ENCODE measurements around the gene OR9A4.

OR9A4 gene

GRCh38 chr7:141916099-141916498, at the start of gene OR9A4:
Gene OR9A4, plus strand, starts transcription at chr7:141916399. Its CDS starts 2,477 bp downstream, at chr7:141918876.
- TF ChIP-seq CTCF (IDR thresholded peaks at IDR 0.05; ENCODE audit: low read depth, low read length), result no peak
- no peak within 1 kb of the TSS for H3K4me3 ChIP-seq (ENCODE audit: low read depth, low read length)

- TF ChIP-seq CTCF (IDR thresholded peaks at IDR 0.05; ENCODE audit: low read depth, low read length), result no peak
- no peak overlapping the region for H3K4me3 ChIP-seq (ENCODE audit: low read depth, low read length)
Observed at GRCh38 chr7:141866974-141867373, 49.2 kb upstream of the OR9A4 start.

- no peak for TF ChIP-seq CTCF (IDR thresholded peaks at IDR 0.05; ENCODE audit: low read depth, low read length)
- no peak overlapping the region for H3K4me3 ChIP-seq (ENCODE audit: low read depth, low read length)
Observed at GRCh38 chr7:141872931-141873330, 43.3 kb upstream of the OR9A4 start.

GRCh38 chr7:141874787-141875186, 41.4 kb upstream of the OR9A4 start:
- TF ChIP-seq CTCF (IDR thresholded peaks at IDR 0.05; ENCODE audit: low read depth, low read length), result no peak

GRCh38 chr7:141875453-141875852, 40.7 kb upstream of the OR9A4 start:
- no peak for TF ChIP-seq CTCF (IDR thresholded peaks at IDR 0.05; ENCODE audit: low read depth, low read length)
- no peak overlapping the region for H3K4me3 ChIP-seq (ENCODE audit: low read depth, low read length)

More at GRCh38 chr7:141874787-141875186, 41.4 kb upstream of the OR9A4 start:
- no peak overlapping the region for H3K4me3 ChIP-seq (ENCODE audit: low read depth, low read length)

GRCh38 chr7:141876371-141876770, 39.8 kb upstream of the OR9A4 start:
- H3K4me3 ChIP-seq (ENCODE audit: low read depth, low read length), result no peak overlapping the region
- TF ChIP-seq CTCF (IDR thresholded peaks at IDR 0.05; ENCODE audit: low read depth, low read length), result no peak

GRCh38 chr7:141877365-141877764, 38.8 kb upstream of the OR9A4 start:
- no peak for TF ChIP-seq CTCF (IDR thresholded peaks at IDR 0.05; ENCODE audit: low read depth, low read length)
- H3K4me3 ChIP-seq (ENCODE audit: low read depth, low read length), result no peak overlapping the region
